Brain microvascular endothelial cell (primary cell): ENCODE measurements around the gene EMILIN1.

Experiments used
- DNase-seq: peaks from one replicate; pipeline ENCODE4 v3.0.0-alpha.2; 2020
- H3K27ac ChIP-seq: fragments of 250-450 bp; sonication (Bioruptor Pico); 2 replicates; pipeline ENCODE4 v1.5.1; 2020; ENCODE audit warnings: mild to moderate bottlenecking, moderate library complexity
- H3K27me3 ChIP-seq: fragments of 250-450 bp; sonication (Bioruptor Pico); replicated peaks from 2 replicates; pipeline ENCODE4 v1.5.1; 2020; ENCODE audit warnings: mild to moderate bottlenecking
- H3K36me3 ChIP-seq: fragments of 250-450 bp; sonication (Bioruptor Pico); replicated peaks from 2 replicates; pipeline ENCODE4 v1.5.1; 2020; ENCODE audit warnings: mild to moderate bottlenecking
- H3K4me3 ChIP-seq: 2 replicates; pipeline ENCODE4 v1.5.1; 2011; ENCODE audit warnings: low read depth, mild to moderate bottlenecking, control low read depth, low read length, moderate library complexity
- in situ Hi-C: cut with HindIII; loops from 2 replicates; pipeline ENCODE4 v1.10.0; 2017; ENCODE audit warnings: low sequenced_read_pairs, low pct_ligation_motif_present
- TF ChIP-seq, protein P1 (sequence below): IDR thresholded peaks from 2 replicates; pipeline ENCODE4 v1.5.1; 2011; ENCODE audit warnings: low read depth, mild to moderate bottlenecking, moderate library complexity, low read length, control low read depth, inconsistent platforms; ENCODE audit errors: missing control alignments

The EMILIN1 gene

DNA sequence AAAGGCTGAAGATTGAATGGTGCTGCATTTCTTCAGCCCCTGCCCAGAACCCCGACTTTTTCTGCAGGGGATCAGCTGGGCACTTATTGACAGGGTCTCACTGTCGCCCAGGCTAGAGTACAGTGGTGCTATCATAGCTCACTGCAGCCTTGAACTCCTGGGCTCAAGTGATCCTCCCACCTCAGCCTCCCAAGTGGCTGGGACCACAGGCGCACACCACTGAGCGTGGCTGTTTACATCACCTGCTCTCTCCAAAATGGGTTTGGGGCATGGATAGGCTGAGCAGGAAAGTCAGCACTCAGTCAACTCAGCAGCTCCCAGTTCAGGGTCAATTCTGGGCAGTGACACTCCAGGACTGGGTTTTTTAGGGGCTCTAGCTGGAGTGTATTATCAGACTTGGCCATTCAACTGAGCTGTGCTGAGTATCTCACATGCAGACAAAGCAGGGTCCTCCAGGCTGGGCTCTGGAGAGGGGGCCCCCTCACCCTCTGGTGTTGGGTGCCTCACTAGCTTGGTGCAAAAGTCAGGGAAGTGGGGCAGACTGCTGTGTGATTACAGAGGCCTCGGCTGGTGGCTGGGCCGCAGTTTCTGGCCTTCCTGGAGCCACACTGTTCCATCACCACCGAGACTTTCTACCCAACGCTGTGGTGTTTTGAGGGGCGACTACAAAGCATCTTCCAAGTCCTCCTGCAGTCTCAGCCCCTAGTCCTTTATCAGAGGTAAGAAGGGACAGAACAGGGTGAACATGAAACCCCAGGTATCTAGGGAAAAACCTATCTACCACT lies 49.7 kb downstream of the EMILIN1 start:
- TF ChIP-seq, protein P1, sequence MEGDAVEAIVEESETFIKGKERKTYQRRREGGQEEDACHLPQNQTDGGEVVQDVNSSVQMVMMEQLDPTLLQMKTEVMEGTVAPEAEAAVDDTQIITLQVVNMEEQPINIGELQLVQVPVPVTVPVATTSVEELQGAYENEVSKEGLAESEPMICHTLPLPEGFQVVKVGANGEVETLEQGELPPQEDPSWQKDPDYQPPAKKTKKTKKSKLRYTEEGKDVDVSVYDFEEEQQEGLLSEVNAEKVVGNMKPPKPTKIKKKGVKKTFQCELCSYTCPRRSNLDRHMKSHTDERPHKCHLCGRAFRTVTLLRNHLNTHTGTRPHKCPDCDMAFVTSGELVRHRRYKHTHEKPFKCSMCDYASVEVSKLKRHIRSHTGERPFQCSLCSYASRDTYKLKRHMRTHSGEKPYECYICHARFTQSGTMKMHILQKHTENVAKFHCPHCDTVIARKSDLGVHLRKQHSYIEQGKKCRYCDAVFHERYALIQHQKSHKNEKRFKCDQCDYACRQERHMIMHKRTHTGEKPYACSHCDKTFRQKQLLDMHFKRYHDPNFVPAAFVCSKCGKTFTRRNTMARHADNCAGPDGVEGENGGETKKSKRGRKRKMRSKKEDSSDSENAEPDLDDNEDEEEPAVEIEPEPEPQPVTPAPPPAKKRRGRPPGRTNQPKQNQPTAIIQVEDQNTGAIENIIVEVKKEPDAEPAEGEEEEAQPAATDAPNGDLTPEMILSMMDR, result no peak
- H3K27ac ChIP-seq, result no peak overlapping the region
- DNase-seq, result no peak
- H3K36me3 ChIP-seq, result peaks cover 18% of the 10 kb centered on the region
- in situ Hi-C loops, result no loop called here
- H3K27me3 ChIP-seq, result no peaks in the 10 kb centered on the region
- no peak overlapping the region for H3K4me3 ChIP-seq

DNA sequence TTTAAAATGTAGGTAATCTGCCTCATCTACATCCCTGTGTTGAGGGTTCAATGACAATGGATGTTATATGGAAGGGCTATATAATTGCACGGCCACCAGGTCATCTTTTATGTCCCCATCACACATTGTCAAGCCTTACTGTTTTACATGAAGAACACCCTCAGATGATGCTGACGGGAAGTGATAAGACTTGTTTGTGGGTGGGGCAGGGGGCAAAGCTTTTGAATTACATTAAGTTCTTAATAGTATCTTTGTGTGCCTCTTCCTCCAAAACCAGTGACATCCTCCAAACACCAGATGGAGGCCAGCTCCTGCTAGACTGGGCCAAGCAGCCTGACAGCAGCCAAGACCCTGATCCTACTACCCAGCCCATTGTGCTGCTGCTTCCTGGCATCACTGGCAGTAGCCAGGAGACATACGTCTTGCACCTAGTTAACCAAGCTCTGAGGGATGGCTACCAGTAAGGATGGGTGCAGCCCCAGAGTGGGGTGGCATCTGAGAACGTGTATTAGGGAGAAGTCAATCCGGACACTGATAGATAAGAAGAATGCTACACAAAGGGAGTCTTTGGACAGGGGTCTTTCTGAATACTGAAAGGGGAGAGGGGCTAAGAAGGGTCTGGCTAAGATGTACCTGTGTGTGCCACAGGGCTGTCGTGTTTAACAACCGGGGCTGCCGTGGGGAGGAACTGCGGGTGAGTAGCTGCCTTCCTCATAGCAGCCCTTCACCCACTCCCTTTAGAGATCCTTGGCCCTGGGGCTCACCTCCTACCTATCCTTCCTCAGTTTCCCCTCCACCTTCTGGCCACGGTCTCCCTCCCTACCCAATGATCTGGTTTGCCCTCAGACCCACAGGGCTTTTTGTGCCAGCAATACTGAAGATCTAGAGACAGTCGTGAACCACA lies 50.5 kb downstream of the EMILIN1 start:
- in situ Hi-C loops, result no loop called here
- TF ChIP-seq, protein P1, result no peak

DNA sequence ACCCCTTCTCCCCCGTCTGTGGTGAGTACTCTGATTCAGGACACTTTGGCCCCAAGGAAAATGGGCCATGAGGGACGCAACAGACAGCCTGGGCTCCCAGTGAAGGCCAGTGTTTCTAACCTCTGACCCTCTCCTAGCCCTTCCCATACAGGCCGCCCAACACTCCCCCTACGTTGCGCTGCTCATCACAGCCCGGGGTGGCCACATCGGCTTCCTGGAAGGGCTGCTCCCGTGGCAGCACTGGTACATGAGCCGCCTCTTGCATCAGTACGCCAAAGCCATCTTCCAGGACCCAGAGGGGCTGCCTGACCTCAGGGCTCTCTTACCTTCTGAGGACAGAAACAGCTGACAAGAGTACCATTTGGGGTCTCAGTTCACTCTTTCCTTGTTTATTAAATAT lies 52.0 kb downstream of the EMILIN1 start:
- Histone ChIP-seq H3K4me3 (no peak overlapping the region), H3K27ac (no peak overlapping the region), H3K36me3 (peaks cover 18% of the 10 kb centered on the region), H3K27me3 (no peaks in the 10 kb centered on the region)
- TF ChIP-seq, protein P1, result no peak
- in situ Hi-C loops, result no loop called here
- DNase-seq, result no peak

More for the DNA sequence above, 50.5 kb downstream of the EMILIN1 start:
- no peak for DNase-seq
- Histone ChIP-seq H3K4me3 (no peak overlapping the region), H3K36me3 (peaks cover 18% of the 10 kb centered on the region), H3K27me3 (no peaks in the 10 kb centered on the region), H3K27ac (no peak overlapping the region)

DNA sequence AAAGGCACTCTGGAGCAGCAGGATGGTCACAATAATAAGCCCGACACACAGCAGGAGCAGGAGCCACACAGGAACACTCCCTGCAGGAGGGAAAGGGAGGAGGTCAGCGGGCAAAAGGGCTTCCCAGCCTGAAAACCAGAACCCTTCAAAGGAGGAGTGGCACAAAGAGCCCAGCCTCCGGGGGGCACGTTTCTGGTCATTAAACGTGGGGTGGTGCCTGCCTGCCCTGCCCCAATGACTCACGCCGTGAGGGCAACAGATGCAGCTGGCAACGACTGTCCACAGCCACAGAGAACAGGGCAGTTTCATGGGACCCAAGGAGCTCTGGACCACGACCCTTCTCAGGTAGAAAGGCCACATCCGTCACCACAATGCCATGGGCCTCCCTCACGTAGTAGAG lies 53.0 kb downstream of the EMILIN1 start:
- H3K36me3 ChIP-seq, result peaks cover 18% of the 10 kb centered on the region
- no peak overlapping the region for H3K27ac ChIP-seq
- TF ChIP-seq, protein P1, result no peak
- no peaks in the 10 kb centered on the region for H3K27me3 ChIP-seq
- in situ Hi-C loops, result no loop called here
- H3K4me3 ChIP-seq, result no peak overlapping the region
- no peak for DNase-seq

DNA sequence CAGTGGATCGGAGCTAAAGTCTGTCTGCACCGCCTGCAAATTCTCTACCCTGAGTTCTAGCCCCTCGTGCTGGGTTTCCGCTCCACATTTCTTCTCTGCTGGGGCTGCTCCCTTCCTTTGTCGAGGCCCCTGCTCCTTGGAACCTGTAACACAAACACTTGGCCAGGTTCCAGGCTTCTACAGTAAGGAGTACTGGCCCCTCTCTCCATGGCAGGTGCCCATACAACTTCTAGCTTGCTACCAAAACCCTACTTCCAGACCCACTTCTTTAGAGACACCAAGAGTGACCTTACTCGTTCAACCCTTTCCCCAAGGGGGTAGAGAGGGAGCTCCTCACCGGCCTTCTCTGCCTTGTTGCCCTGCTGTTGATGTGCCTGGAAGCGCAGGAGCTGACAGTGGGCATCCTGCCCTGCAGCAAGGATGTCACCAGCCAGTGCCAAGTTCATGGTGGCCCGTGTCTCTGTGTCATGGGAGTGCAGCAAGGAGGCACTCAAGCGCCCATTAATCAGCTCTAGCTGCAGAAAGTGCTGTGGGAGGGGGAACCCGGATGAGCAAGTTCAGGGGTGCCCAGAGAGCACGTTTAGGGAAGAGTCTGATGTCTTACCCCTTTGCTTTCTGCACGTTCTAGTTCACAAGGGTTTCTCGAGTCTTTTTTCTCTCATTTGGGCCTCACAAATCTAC lies 54.9 kb downstream of the EMILIN1 start:
- Histone ChIP-seq H3K27me3 (no peaks in the 10 kb centered on the region), H3K4me3 (peak overlapping the region; percentile 97), H3K27ac (no peak overlapping the region), H3K36me3 (peaks cover 18% of the 10 kb centered on the region)
- DNase-seq, result no peak
- TF ChIP-seq, protein P1, result no peak
- in situ Hi-C loops, result no loop called here
